Hypothalamus (tissue), 51 donors: ENCODE data around the gene EBF3.

Source experiments
- DNase-seq, 51 donors: peaks; one replicate each; lab custom pipeline; 2025; lab: John Stamatoyannopoulos, UW

Gene EBF3, protein sequence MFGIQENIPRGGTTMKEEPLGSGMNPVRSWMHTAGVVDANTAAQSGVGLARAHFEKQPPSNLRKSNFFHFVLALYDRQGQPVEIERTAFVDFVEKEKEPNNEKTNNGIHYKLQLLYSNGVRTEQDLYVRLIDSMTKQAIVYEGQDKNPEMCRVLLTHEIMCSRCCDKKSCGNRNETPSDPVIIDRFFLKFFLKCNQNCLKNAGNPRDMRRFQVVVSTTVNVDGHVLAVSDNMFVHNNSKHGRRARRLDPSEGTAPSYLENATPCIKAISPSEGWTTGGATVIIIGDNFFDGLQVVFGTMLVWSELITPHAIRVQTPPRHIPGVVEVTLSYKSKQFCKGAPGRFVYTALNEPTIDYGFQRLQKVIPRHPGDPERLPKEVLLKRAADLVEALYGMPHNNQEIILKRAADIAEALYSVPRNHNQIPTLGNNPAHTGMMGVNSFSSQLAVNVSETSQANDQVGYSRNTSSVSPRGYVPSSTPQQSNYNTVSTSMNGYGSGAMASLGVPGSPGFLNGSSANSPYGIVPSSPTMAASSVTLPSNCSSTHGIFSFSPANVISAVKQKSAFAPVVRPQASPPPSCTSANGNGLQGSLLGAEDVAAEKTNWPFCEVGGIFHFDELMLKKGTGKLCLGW

DNA sequence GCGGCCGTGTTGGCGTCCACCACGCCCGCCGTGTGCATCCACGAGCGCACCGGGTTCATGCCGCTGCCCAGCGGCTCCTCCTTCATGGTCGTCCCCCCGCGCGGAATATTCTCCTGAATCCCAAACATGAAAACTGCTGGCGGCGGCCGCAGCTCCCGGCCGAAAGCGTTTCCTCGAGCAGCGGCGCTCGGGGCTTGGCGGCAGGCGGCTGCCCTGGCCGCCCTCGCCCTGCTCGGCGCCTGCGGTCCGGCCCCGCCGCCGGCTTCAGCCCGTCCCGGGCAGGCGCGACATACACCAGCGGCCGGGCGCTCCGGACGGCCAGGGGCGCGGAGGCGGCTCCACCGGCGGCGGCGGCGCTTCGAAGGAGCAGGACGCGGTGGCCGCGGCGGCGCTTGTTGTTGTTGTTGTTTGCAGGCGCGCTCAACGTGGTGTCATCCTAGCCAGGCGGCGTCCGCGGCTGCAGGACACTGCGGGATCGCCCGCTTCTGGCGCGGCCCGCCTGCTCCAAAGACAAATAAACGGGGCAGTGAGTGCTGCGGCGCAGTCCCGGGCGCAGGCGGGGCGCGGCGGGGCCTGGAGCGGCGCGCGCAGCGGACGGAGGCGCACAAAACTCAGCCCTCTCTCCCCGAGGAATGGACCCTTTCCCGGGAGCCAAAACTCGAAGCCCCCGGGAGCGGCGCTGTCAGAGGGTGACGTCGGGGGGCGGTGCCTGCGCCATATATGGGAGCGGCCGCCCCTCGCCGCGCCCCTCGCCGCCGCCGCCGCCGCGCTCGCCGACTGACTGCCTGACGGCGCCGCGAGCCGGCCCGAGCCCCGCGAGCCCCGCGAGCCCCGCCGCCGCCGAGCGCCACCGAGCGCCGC lies at the start of gene EBF3:
EBF3 (minus strand) TSS at position 634 of the 861 bp plus-strand sequence; CDS start at position 128, 506 bp downstream.
- no peak for DNase-seq

DNA sequence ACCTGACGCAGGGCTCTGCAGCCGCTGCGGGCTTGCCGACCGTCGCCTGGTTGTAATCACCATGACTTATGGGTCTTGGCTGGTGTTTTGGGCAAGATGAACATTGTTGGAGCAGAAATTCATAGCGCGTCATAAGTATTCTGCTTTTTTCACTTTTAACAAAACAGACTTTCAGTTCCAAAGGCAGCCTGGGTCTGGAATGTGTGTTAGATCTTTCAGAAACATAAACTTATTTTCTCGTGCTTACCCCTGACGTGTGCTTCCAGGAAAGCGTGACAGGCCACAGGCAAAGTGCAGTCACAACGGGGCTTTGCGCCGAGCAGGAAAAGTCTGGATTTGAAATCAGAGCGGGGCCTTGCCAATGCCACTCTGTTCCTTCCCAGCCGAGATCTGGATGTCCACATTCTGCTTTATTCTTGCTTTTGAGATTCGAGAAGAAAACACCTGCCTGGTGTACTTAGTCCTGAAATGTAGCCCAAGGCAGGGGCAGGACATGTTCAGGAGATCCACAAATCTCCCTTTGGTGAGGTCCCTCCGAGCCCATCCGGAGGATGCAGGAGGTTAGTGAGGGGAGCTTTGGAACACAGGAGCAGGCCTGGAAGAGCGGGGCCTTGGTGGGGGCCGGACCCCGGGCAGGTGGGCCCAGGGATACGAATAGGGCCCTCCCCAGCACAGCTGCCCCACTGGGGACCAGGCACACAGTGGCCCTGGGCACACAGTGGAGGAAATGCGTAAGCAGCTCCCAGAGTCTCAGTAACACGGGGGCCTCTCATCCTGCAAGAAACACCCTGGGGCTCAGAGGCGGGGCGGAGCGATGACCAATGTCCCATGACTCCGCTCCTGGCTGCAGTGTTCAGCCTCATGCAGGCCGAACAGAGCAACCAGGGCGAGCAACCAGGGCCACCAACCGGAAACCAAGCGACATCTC lies 49.5 kb upstream of the EBF3 start:
- DNase-seq, result no peak

DNA sequence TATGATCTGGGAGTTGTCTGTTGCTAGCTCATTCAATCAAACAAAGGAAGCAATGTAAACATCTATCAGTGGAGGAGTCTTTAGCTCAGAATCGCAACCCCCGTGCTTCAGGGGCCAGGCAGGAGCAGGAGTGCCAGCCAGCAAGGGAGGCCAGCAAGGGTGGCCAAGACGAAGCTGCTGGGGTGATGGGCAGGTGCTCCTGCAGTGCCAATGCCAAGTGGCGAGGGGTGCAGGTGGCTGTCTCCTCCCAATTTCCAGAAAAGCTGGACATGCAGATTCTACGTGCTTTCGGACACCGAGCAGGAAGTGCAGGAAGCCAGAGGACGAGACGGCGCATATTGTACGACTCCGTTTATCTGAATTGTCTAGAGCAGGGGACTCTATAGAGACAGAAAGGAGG lies 48.1 kb upstream of the EBF3 start:
- DNase-seq, result no peak

DNA sequence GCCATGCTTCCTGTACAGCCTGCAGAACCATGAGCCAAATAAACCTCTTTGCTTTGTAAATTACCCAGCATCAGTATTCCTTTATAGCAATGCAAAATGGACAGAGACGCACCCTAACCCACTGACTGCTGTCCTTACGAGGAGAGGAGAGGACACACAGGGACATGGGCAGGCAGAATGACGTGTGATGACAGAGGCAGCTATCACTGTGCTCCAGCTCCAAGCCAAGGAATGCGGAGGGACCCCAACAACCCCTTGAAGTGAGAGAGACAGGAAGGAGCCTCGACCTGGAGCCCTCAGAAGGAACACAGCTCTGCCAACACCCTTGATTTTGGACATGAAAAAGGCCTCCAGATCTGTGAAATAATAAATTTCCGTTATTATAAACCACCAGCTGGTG lies 46.6 kb upstream of the EBF3 start:
- no peak for DNase-seq

DNA sequence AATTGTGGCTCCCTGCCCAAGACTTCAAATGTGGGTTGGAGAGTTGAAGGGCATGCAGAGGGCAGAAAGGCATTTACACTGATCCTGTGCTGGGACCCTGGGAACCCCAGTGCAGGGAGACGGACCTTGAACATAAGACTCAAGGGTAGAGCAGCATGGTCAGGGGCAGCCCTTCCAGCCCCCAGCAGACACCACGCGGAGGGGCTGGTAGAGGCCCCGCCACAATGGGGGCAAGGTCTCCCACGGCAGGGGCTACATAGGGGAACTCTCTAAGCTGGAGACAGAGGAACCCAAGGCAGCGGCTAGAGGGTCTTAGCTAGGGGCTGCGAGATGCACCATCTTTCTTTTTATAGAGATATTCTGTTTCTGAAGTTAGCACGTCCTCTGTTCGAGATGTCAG lies 45.2 kb upstream of the EBF3 start:
- no peak for DNase-seq

DNA sequence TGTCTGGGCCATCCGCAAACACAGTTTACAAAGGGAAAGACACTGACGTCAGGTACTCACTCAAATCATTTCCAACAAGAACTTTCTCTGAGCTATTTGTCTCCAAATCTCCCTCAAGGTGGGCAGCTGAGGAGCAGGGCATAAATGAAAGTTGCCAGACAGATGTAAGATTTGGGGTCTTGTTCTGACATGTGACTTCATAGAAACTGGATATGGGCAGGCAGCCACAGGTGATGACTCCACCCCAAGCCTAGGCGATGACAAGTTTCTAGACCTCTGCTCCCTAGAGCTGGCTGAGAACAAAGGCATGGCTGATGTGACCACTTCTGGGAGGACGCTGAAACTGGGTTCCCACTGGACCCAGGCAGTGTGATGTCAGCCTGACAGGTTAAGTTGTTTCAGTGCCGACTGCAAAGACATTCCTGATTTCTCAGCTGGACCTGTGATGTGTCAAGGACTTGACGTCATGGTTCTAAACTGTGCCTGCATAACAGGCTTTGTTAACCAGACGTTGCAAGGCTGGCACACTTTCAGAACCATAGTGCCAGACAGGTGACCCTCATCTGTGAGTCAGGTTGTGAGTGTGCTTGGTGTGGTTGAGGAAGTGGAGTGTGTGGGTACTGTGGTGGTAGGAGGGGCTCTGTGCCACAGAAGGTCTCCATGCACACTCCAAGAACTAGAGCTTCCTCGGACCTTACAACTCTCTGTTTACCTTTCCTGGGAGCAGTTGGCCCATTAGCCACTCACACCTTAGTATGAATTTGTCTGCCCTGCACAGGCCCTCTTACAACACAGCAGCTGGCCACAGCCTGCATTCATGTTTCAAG lies 39.9 kb upstream of the EBF3 start:
- DNase-seq, result no peak

DNA sequence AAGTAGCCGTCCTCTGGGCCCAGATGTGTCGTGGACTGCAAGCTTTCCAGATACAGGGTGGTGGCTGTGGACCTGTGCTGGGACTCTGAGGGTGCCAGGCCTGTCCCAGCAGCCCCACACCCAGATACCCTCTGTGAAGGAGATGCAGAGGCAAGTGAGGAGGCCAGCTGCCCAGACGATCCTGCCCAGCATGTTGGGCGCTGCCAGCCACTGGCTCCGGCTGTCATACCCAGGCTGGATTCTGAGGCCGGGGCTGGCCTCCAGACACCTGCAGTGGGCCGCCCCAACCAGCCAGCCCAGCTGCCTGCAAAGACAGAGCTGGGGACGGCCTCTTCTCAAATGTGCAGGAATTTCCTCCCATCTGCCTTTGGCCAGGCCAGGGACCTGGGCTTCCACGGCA lies 39.1 kb upstream of the EBF3 start:
- no peak for DNase-seq

DNA sequence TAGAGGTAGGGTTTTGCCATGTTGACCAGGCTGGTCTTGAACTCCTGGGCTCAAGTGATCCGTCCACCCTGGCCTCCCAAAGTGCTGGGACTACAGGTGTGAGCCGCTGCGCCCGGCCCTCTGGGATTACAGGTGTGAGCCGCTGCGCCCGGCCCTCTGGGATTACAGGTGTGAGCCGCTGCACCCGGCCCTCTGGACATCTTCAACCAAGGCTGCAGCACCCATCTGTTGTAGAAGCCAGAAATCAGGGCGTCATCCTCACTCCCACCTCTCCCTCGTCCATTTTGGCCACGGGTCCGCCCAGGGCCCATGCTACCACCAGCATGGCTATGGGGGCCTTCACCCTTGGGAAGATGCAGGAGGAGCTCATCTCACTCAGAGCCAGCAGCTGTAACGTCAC lies 38.5 kb upstream of the EBF3 start:
- DNase-seq, result no peak

DNA sequence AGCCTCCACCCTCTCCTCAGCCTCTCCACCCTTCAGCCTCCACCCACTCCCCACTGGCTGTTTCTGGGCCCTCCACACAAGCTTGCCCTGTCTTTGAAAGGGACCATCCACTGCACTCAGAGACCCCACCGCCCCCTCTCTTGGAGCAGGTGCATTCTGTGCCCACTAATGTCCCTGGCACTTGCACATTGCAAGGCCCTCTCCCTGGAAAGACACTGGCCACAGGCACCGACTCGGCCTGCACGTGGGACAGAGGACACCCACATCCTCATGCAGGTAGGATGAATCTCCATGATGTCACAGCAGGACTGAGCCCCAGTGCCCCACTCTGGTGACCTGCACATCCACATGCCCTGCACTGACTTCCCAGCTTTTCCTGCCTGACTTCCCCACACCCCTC lies 36.8 kb upstream of the EBF3 start:
- DNase-seq, result no peak

DNA sequence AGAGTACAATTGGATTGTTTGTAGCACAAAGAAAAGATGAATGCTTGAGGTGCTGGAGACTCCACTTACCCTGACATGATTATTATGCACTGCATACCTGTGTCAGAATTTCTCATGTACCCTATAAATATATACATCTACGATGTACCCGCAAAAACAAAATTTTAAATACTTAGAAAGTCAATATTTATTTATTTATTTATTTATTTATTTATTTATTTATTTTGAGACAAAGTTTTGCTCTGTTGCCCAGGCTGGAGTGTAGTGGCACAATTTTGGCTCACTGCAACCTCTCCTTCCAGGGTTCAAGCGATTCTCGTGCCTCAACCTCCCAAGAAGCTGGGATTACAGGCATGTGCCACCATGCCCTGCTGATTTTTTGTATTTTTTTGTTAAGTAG lies 35.1 kb upstream of the EBF3 start:
- no peak for DNase-seq

DNA sequence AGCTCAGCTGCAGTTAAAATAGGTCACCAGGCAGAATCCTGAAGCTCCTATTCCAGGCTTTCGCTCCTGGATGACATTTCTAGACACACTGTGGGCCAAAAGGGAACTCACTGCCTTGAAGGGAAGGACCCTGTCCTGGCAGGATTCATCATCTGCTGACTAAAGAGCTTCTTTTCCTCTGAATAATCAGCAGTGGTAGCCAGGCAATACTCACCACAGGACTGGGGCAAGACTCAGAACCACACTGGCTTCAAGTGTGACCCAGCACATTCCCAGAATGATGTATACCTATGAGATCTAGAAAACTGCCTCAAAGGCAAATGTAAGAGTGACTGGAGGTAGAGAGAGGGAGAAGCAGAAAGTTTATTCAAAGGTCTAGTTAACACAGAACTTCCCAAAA lies 29.5 kb upstream of the EBF3 start:
- DNase-seq, result no peak

DNA sequence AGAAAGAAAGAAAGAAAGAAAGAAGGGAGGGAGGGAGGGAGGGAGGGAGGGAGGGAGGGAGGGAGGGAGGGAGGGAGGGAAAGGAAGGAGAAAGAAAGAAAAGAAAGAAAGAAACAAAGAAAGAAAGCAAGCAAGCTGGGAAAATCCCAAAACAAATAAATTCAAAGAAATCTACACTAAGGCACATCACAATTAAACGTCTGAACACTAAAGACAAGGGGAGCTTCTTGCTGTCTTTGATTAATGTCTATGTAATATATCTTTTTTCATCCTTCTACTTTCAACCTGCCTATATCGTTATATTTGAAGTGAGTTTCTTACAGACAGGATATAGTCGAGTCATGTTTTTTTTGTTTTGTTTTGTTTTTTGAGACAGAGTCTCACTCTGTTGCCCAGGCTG lies 28.3 kb upstream of the EBF3 start:
- no peak for DNase-seq

DNA sequence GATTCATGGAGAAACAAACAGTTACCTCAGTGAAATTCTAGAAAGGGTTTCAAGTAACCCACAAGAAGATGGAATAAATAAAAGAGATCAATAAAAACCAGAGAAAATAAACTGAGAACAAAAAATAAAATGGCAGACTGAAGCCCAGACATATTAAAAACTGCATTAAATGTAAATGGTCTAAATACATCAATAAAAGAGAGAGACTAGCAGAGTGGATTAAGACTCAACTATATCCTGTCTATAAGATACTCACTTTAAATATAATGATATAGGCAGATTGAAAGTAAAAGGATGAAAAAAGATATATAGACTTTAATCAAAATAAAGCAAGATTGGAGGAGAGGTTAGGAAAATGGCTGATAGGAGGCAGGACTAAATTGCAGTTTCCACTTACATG lies 18.8 kb upstream of the EBF3 start:
- DNase-seq, result no peak

DNA sequence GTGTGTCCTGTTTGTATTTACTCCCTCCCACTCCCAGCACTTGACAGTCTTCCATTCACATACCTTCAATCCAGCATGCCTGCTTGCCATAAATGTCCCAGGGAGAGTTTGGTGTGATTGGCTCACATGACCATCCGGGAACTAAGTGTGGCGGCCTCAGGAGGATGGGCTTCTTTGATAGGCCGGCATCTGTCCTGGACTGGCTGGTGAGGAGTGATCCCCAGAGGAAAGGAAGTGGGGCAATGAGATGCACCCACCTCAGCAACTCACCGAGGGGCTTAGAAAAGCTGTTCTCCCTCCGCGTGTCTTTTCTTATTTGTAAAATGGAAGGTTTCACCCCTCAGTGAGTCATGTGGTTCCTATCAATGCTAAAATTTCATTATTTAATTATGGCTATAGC lies 14.9 kb upstream of the EBF3 start:
- no peak for DNase-seq

DNA sequence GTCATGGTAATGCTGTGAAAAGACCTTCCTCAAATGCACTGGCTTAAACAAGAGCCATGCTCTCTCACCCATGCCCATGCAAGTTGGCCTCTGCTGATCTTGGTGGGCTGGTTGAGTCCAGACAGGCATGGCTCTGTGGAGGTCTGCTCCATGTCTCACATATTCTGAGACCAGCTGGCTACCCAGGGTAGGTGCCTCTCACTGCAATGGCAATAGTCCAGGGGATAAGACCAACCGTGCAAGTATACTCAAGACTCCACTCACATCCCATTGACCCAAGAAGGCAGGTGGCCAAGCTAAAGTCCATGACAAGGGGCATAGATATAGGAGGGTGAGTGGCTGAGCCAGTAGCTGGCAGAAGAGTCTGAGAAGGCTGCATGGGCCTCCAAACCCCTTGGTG lies 14.2 kb upstream of the EBF3 start:
- DNase-seq, result no peak

DNA sequence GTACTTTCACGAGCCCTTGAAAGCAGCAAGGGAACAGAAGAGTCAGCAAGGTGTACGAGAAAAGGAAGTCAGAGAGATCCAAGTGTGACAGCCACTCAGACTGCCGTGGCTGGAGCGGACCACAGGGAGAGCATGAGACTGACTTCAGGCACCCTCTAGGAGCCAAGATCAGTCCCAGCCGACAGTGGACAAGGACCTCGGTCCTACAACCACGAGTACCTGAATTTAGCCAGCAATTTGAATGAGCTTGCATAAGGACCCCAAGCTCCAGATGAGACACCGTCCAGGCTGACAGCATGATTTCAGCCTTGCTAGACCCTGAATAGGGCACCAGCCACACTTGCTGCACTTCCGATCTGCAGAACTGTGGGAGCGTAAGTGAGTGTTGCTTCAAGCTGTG lies 13.7 kb upstream of the EBF3 start:
- DNase-seq, result no peak

DNA sequence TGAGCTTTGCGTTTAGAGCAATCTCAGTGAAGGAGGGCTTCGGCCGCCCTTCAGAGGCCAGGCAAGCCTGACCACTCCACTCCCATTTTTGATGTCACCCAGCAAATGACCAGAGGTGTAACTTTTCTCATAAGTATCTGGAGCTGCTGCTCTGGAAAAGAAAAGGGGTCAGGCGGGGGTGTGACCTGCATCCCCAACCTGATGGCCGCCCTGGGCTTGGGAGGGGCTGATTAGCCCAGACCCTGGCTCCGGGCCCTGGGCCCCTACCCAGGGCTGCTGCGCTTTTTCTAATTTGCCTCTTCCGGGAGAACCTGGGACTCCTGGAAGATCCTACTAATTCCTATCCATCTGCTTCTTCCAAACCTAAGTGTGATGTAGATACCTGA lies 9.6 kb upstream of the EBF3 start:
- no peak for DNase-seq

DNA sequence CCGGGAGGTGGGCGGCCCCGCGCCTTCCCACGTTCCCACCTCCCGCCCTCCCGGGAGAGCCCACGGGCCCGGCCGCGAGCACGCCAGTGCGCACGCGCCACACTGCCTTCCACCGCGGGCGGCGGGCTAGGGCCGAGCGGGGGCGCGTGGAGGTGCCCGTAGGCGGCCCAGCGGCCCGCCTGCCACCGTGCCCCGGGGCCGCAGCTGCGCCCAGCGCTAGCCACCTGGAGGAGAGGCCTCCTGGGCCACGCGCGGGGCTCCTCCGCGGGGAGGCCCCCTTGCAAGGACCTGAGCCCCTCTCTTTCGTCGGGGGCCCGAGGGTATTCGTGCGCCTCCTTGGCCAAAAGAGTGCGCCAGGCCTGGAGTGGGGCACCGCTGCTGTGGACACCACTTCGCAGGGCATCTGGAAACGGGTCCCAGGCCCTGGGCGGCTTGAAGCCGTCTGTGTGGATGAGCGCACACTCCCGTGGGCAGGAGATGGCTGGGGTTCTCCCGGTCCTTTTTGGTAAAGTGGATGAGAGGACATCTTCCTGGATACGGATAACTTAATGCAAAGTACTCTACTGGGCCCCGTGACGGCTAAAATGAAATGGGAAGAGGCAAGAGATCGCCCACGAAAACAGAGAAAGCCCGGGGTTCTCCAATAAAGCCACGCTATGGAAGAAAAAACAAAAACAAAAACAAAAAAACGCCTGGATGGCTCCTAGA lies 9.0 kb upstream of the EBF3 start:
- no peak for DNase-seq
